HL-60 (cell line): ENCODE measurements around the gene B4GALT1.

Experiments
- CTCF ChIP-seq: IDR thresholded peaks from one replicate; pipeline ENCODE4 v1.5.1; 2011; ENCODE audit warnings: low read length, control low read depth, inconsistent platforms; ENCODE audit not compliant: insufficient read depth
- GABPA ChIP-seq: IDR thresholded peaks from 2 replicates; pipeline ENCODE4 v1.6.1; 2012; ENCODE audit warnings: low read depth
- POLR2AphosphoS5 ChIP-seq: IDR thresholded peaks from 2 replicates; pipeline ENCODE4 v1.6.1; 2012; ENCODE audit warnings: low read depth

- TF ChIP-seq GABPA (no peak), CTCF (no peak), POLR2AphosphoS5 (no peak)
These were observed 17.8 kb upstream of the B4GALT1 start for GRCh38 chr9:33184963-33185362.
